Measurements from ENCODE around the gene FMN1.

DNA sequence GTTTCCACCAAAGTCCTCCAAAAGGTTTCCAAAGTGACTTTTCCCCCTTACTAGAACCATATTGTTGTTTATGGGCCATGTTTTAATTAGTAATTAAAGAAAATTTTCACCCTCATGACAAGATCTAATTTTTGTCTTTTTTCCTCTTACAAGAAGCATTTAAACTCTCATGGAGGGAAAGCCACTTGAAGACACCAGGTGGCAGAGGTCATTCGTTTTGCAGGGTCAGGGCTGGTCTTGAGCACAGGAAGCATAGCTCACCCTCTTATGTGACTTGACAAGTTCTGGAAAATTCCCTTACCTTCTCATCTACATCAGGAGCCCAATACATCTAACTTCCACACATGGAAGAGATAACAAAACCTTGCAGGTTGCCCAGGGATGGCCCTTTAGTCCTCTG is 313.0 kb downstream of the FMN1 start:
- no peak for TF ChIP-seq CTCF (IDR thresholded peaks at IDR 0.05 in 8 of 11, conservative IDR thresholded peaks at IDR 0.05 in 3 of 11)
- no peak for TF ChIP-seq POLR2A (IDR thresholded peaks at IDR 0.05)
- TF ChIP-seq POLR2AphosphoS5 (IDR thresholded peaks at IDR 0.05) = no peak
